ENCODE data around the gene ZNF165.
"Not testable (repeated sequence)": the region's sequence is repeated elsewhere in the genome, so short reads cannot be mapped to it uniquely, and the experiment has no call there.

ZNF165 gene

DNA sequence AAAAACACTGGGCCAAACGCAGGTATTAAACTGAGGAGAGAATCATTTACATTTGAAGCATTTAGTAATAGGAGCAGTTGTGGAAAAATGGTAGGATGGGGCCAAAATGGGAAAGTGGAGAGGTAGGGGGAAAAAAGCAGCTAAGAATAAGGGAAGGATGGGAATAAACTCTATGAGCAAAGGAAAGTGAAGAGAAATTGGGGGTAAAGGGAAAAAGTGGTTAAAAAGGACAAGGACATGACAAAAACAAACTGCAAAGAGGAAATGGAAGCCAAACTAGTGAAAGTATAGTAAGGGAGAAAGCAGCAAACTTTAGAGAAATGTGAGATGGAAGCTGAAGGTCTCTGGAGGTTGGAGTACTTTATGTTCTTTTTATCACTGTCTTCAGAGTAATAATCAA lies 37.8 kb downstream of the ZNF165 start:
- no peak for DNase-seq
- intact Hi-C loops (cut with DNase I) = no loop called here

DNA sequence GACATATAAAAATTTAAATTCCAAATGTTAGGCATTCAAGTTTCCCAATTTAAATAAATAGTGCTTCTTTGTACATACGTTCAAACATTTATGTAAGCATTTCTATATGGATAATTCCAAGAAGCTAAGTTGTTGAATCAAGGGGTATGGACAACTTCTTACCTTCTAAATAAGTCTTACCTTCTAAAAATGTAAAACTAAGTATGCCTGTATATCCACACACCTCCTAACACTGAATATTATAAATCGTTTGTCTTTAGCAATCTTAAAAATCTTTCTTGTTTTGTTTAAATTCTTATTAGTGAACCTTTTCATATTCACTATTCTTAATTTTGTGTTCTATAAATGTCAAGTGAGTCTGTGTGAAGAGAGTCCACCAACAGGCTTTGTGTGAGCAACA lies 41.5 kb downstream of the ZNF165 start:
- intact Hi-C loops (cut with DNase I) = no loop called here
- DNase-seq = no peak

DNA sequence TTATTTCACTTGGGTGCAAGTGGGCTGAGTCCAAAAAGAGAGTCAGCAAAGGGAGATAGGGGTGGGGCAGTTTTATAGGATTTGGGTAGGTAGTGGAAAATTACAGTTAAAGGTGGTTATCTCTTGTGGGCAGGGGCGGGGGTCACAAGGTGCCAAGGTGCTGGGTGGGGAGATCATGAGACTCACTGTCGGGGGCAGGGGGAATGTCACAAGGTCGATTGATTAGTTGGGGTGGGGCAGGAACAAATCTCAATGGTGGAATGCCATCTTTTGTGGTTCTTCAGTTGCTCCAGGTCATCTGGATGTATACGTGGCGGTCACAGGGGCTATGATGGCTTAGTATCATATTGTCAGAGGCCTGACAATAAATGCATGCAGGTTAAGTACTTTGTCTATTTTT lies 41.9 kb downstream of the ZNF165 start:
- intact Hi-C loops (cut with DNase I); DNase-seq: not testable (repeated sequence)

DNA sequence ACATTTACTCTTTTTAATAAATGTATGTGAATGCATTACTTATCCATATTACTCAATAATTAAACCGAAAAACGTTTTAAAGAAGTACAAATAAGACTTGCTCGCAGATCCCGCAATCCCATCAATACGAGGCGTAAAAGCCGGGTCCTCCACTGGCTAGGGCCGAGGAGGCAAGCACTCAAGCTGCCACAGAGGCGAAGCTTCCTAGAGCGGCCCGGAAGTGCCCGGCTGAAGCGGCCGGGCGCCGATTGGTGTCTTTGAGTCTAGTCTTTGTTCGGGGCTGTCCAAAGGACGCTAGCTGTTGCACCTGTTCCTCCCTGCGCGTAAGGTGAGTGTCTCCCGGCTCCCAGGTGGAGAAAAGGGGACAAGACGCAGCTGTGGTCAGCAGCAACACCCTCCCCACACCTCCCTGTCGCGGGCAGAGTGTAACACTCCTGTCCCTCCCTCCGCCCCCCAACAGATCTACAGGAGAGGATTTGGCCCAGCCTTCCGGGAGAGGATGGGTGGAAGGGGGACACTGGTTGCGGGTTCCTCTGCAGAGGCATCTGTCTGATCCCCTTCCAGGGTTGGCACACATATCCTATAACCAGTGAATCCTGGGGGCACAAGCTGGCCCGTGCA lies 44.1 kb downstream of the ZNF165 start, which contains the start of gene ZSCAN16:
TSS of gene ZSCAN16 (plus strand) at position 260 of the 621 bp plus-strand sequence. CDS start 835 bp downstream, outside the sequence.
- intact Hi-C loops (cut with DNase I) = loop anchor here (1.0 kb wide), 1 partner anchor 17 kb away; the partner anchor contains the start of gene ZKSCAN8
- DNase-seq = peak; percentile 74 to 97 (median 86)

DNA sequence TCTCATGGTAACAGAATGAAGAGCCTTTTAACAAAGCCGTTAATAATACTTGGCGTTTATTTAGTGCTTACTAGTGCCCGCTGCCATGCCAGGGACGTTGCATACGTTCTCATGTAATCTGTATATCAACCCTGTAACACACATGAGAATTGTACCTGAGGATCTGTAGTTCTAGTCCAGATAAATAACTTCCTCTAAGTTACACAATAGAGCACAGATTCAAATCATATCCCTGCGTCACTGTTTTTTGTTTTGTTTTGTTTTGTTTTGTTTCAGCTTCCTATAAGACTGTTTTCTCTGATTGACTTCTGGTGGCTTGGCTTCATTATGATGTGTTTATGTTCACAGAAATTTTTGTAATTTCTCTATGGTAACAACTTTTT lies 44.6 kb downstream of the ZNF165 start:
- intact Hi-C loops (cut with DNase I) = loop anchor here (1.0 kb wide), 1 partner anchor 16 kb away; the partner anchor contains the start of gene ZKSCAN8
- DNase-seq = no peak

DNA sequence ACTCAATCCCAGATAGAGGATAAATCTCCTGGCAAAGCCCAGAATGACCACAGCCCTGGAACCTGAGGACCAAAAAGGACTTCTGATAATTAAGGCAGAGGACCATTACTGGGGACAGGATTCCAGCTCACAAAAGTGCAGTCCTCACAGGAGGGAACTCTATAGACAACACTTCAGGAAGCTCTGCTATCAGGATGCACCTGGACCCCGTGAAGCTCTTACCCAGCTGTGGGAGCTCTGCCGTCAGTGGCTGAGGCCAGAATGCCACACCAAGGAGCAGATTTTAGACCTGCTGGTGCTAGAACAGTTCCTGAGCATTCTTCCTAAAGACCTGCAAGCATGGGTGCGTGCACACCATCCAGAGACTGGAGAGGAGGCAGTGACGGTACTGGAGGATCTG lies 45.0 kb downstream of the ZNF165 start:
- intact Hi-C loops (cut with DNase I) = no loop called here
- DNase-seq = no peak

DNA sequence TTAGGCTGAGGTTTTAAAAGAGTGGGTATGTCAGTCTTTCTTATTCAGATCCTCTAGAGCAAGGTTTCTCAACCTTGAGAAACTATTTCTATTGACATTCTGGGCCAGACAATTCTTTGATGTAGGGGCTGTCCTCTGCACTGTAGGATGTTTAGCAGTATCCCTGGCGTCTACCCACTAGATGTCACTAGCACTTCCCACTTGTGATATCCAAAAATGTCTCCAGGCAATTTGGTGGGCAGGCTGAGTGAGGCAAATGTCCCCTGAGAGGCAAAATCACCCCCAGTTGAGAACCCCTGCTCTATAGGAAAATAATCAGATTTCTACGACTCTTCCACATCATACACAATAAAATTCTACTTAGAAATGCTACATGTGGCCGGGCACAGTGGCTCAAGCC lies 53.6 kb downstream of the ZNF165 start:
- intact Hi-C loops (cut with DNase I) = loop anchor here (10.0 kb wide), 3 partner anchors 49 to 121 kb away; partner anchors contain the start of genes NKAPL, ZKSCAN4, ZNF165 and ZSCAN9
- no peak for DNase-seq

DNA sequence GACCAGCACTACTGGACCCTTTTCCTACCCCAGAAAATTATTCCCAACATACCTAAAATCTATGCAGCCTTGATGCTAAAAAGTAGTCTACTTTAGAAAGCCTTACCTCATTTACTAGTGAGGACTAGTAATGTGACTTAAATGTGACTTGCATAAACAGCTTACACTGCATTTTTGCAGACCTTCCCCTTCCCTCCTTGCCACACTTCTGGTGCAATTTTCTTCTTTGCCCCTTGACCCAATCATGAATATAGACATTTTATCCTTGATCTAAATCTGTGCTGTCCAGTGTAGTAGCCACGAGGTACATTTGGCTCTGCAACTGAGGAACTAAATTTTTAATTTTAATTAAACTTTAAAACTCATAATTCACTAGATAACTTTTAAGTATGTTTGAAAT lies 54.3 kb downstream of the ZNF165 start:
- no peak for DNase-seq
- intact Hi-C loops (cut with DNase I) = loop anchor here (10.0 kb wide), 3 partner anchors 50 to 120 kb away; partner anchors contain the start of genes NKAPL, ZKSCAN4, ZNF165 and ZSCAN9

DNA sequence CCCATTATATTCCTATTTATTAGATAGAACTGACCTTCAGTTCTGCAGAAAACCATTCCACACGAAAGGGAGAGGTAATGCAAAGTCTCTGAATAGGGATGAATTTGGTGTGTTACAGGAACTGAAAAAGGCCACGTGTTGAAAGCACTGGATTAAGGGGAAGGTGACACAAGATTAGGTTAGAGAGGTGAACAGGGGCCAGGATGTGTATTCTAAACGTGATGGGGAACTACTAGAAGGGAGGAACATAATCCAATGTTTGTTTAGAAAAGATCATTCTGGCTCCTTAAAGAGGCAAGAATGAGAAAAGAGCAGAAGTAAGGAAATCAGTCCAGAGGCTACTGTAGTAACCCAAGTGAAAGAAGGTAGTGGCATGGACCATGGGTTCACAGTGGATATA lies 55.0 kb downstream of the ZNF165 start:
- intact Hi-C loops (cut with DNase I) = loop anchor here (10.0 kb wide), 3 partner anchors 51 to 119 kb away; partner anchors contain the start of genes NKAPL, ZKSCAN4, ZNF165 and ZSCAN9
- DNase-seq = no peak

DNA sequence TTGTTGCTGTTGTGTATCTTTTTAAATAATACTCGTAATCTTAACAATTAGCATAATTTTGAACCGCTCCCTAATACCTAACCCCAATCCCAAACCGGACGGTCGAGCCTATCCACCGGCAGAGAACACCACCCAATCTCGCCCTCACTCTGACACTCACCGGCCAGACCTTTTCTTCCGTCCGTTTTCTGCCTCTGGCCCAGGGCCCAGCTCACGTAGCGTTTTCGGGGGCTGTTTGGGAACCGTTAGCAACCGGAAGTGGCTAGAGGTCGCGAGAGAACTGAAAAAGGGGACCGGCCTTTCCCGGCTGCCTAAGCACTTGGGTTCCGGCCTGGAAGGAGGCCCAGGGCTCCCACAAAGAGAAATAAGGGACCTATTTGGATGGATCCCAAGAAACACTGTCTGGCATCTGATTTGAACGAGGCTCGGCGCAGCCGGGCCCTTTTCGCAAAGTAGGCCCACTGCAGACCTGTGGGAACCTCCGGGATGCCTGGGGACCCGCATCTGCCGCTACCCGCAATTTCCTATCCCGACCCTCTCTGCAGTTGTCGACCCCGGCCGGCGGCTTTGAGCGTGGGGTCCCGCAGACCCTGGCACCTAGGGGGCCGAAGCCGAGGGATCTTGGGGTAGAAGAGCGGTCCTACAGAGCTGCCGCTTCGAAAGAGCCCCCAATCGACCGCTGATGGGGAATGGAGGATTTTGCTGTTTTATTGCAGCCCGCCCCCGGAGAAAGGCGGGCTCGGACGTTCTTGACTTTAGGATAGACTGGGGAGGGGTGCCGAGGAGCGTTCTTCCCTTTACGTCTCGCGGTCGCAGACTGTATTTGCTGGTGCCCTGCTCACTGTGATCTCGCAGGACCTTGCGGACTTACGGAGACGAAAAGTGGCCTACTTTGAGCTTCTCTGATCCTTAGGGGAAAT lies 56.5 kb downstream of the ZNF165 start:
- intact Hi-C loops (cut with DNase I) = loop anchor here (10.0 kb wide), 3 partner anchors 52 to 118 kb away; partner anchors contain the start of genes NKAPL, ZKSCAN4, ZNF165 and ZSCAN9
- peak; percentile 80 to 98 (median 86) for DNase-seq

DNA sequence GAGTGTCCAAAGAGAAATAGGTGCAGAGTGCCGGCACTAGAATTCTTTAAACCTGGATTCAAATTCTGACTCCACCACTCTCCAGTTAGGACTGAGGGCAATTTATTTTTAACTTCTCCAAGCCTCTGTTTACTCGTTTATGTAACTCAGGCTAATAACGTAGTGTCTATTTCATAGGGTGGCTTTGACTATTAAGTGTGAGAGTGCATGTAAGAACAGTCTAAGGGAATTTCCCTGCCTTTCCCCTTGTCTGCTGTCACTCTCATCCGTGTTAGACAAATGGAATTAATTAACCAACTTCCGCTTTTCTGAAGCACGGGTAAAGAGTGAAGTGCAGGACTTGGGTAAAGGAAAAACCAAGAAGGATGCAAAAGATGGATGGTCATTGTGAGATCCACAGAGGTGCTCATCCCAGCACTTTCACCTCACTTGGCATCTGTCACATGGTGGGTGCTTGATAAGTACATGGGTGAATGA lies 57.2 kb downstream of the ZNF165 start:
- intact Hi-C loops (cut with DNase I) = loop anchor here (10.0 kb wide), 3 partner anchors 53 to 117 kb away; partner anchors contain the start of genes NKAPL, ZKSCAN4, ZNF165 and ZSCAN9
- DNase-seq = no peak
